Naive thymus-derived CD4-positive, alpha-beta T cell (primary cell): ENCODE measurements around the gene FAM118B. TPM values are rescaled to one million over a fixed set of nuclear protein-coding genes. Genes with fewer than 3 reads are reported as not detected.

Source experiments
- ATAC-seq: fragments of 150-1000 bp; cut with Tn5 transposase; 2 replicates; pipeline ENCODE4 v1.10.0; 2021; ENCODE audit warnings: mild to moderate bottlenecking, moderate library complexity
- CTCF ChIA-PET: fragments of 350-600 bp; sonication (Branson Sonifier 250); formaldehyde crosslinking; loops from one replicate; lab custom pipeline; 2021; ENCODE audit warnings: antibody characterized with exemption; lab: Charles Lee
- POLR2A ChIA-PET: fragments of 350-600 bp; sonication (Branson Sonifier 250); formaldehyde crosslinking; loops from one replicate; lab custom pipeline; 2021; ENCODE audit warnings: antibody characterized with exemption, inconsistent platforms; lab: Charles Lee
- DNase-seq, 9 donors: peaks; one replicate each; pipeline versions ENCODE4 v3.0.0 to v3.0.0-alpha.2; 2020 to 2022; ENCODE audit warnings: mixed read lengths in 1 of 9
- H3K27ac ChIP-seq: one replicate; pipeline ENCODE4 v1.7.0; 2013; ENCODE audit warnings: mild to moderate bottlenecking, low read depth, low read length, moderate library complexity
- H3K27me3 ChIP-seq, 2 donors: one replicate each; pipeline ENCODE4 v1.7.0; 2013; ENCODE audit warnings: low read length in 2 of 2, mild to moderate bottlenecking in 2 of 2, moderate library complexity in 2 of 2; ENCODE audit not compliant: control insufficient read depth in 2 of 2, insufficient read depth in 2 of 2
- H3K36me3 ChIP-seq, 3 experiments: 1 replicate in 2 of 3; 2 replicates in 1 of 3; pipeline ENCODE4 v1.7.0; 2013; ENCODE audit warnings: low read length in 3 of 3, mild to moderate bottlenecking in 3 of 3, moderate library complexity in 1 of 3; ENCODE audit not compliant: insufficient read depth in 3 of 3, control insufficient read depth in 2 of 3
- H3K4me1 ChIP-seq, 2 donors: one replicate each; pipeline ENCODE4 v1.7.0; 2013; ENCODE audit warnings: low read length in 2 of 2, mild to moderate bottlenecking in 2 of 2, moderate library complexity in 1 of 2; ENCODE audit not compliant: control insufficient read depth in 2 of 2, insufficient read depth in 2 of 2
- H3K4me3 ChIP-seq: 2 replicates; pipeline ENCODE4 v1.7.0; 2013; ENCODE audit warnings: mild to moderate bottlenecking, low read length
- H3K9me3 ChIP-seq, 3 experiments: 1 replicate in 2 of 3; 2 replicates in 1 of 3; pipeline ENCODE4 v1.7.0; 2013; ENCODE audit warnings: low read length in 3 of 3; ENCODE audit not compliant: control insufficient read depth in 2 of 3
- H3K27ac Mint-ChIP-seq, 9 donors: one replicate each; pipeline ENCODE4 v1.8.0; 2020 to 2022; ENCODE audit warnings: mixed read lengths in 9 of 9, mild to moderate bottlenecking in 8 of 9, moderate library complexity in 5 of 9, inconsistent platforms in 2 of 9
- H3K27me3 Mint-ChIP-seq, 5 donors: one replicate each; pipeline ENCODE4 v1.8.0; 2021 to 2022; ENCODE audit warnings: mixed read lengths in 5 of 5, mild to moderate bottlenecking in 1 of 5
- H3K36me3 Mint-ChIP-seq, 5 donors: one replicate each; pipeline ENCODE4 v1.8.0; 2020 to 2022; ENCODE audit warnings: mixed read lengths in 5 of 5, mild to moderate bottlenecking in 3 of 5, inconsistent platforms in 1 of 5
- H3K4me1 Mint-ChIP-seq, 7 donors: one replicate each; pipeline ENCODE4 v1.8.0; 2020 to 2022; ENCODE audit warnings: mixed read lengths in 7 of 7, mild to moderate bottlenecking in 3 of 7, inconsistent platforms in 1 of 7
- H3K4me3 Mint-ChIP-seq, 10 donors: one replicate each; pipeline ENCODE4 v1.8.0; 2020 to 2022; ENCODE audit warnings: mild to moderate bottlenecking in 10 of 10, mixed read lengths in 10 of 10, moderate library complexity in 6 of 10, inconsistent platforms in 2 of 10
- H3K9me3 Mint-ChIP-seq, 11 donors: one replicate each; pipeline ENCODE4 v1.8.0; 2020 to 2022; ENCODE audit warnings: mixed read lengths in 11 of 11, mild to moderate bottlenecking in 4 of 11, inconsistent platforms in 1 of 11, moderate library complexity in 1 of 11
- intact Hi-C, 2 donors: fragments of 100-400 bp; cut with micrococcal nuclease; formaldehyde crosslinking; loops; one replicate each; pipeline ENCODE4 v1.15.1; 2023
- polyA plus RNA-seq, 2 donors: library from polyadenylated mRNA; unstranded; fragments of 300-500 nt; fragmentation: Illumina TruSeq; gene quantifications; one replicate each; pipeline ENCODE4 v1.2.3, GENCODE V29; 2021
- total RNA-seq, 6 experiments: library from RNA in 5 of 6; stranded (reverse) in 5 of 6; gene quantifications; 1 replicate in 5 of 6; 2 replicates in 1 of 6; pipeline ENCODE4 v1.2.3 and lab custom pipeline; 2021 to 2026

FAM118B gene
- total and polyA plus RNA-seq, 7 experiments from 2014 or later, result 4.0 to 14.7 (median 10.8) TPM

DNA sequence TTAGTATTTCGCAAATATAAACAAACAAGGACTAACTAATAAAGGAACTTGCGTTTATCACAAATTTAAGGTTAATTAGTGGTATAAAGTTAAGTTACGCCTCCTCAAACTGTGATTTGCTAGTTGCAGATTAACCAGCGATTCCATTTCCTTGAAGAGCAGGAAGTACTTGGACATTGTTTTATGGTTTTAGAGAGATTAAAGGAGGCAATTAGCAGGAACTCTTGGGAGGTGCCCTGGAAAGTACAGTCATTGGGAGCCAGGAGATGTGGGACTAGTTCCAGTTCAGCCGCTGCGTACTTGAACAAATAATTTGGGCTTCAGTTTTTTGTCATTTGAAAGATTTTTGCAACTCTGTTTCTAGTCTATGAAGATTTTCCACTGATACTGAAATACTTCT lies 3.3 kb downstream of the FAM118B start:
- intact Hi-C loops, result loop anchor here (5.0 to 10.0 kb wide), 6 partner anchors 87 to 1590 kb away; partner anchors contain the start of genes CCDC15 (in 1 of the 2), DCPS (in 1 of the 2), EI24 (in 1 of the 2) and TBRG1 (in 1 of the 2)
- ATAC-seq (no peak), DNase-seq (no peak)
- Histone ChIP-seq H3K36me3 (peaks cover 0 to 7% (median 0%) of the 10 kb centered on the region in 3 experiments), H3K27ac (no peak overlapping the region), H3K9me3 (no peaks in the 10 kb centered on the region), H3K27me3 (no peaks in the 10 kb centered on the region), H3K4me3 (no peak overlapping the region), H3K4me1 (peaks cover 12 to 15% of the 10 kb centered on the region in 2 donors)
- Mint-ChIP-seq H3K27ac (no peak overlapping the region), H3K4me1 (peaks cover 34 to 67% (median 58%) of the 10 kb centered on the region in 7 donors), H3K4me3 (no peak overlapping the region), H3K27me3 (peaks cover 0 to 6% (median 0%) of the 10 kb centered on the region in 5 donors), H3K9me3 (no peaks in the 10 kb centered on the region), H3K36me3 (peaks cover 0 to 5% (median 0%) of the 10 kb centered on the region in 5 donors)
- POLR2A ChIA-PET, result interaction anchor here (0.6 to 0.7 kb wide), 2 partner anchors 198 to 305 kb away, joined by 3 to 4 read pairs; no protein-coding TSS in a partner anchor
- CTCF ChIA-PET, result no interaction called here

DNA sequence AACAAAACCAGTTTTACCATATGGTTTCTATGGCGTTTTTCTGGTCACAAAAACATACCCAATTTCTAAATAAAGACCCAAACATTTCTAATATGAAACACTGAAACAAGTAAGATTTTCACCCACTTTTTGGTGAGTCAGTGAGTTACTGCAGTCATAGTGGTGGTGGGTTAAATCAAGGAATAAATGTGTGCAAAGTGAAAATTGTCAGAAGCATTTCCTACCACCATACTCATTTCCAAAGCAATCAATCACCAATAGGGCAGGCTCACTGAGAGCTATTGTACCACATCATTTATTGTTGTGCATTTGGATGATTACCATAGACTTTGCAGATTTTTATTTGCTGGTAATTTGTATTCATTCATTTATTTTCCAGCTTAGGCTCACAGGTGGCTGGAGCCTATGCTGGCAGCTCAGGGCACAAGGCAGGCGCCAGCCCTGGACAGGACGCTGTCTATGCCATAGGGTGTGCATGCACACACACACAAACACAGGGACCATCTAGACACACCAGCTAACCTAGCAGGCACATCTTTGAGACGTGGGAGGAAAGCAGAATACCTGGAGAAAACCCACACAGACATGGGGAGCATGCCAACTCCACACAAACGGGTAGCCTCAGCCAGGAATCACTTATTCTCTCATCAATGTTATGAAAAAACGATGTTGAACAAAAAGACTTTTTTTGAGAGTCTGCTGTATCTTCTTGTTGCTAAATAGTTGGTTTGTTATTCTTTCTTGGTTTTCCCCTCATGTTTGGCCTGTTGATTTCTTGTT lies 5.1 kb downstream of the FAM118B start:
- intact Hi-C loops, result loop anchor here in 1 of 2 donors (10.0 kb wide), 2 partner anchors 1472 to 1592 kb away; partner anchors contain the start of gene TBRG1
- CTCF ChIA-PET, result interaction anchor here (0.7 kb wide), 2 partner anchors 99 to 133 kb away, joined by 3 to 5 read pairs; no protein-coding TSS in a partner anchor
- no peaks in the 10 kb centered on the region for H3K9me3 ChIP-seq
- Mint-ChIP-seq H3K4me1 (peaks cover 21 to 56% (median 45%) of the 10 kb centered on the region in 7 donors), H3K4me3 (no peak overlapping the region), H3K36me3 (peaks cover 0 to 6% (median 0%) of the 10 kb centered on the region in 5 donors), H3K27me3 (peaks cover 0 to 6% (median 0%) of the 10 kb centered on the region in 5 donors), H3K27ac (peak overlapping the region in 1 of 9 donors; percentile 43), H3K9me3 (no peaks in the 10 kb centered on the region)
- no peak for ATAC-seq
- no peaks in the 10 kb centered on the region for H3K27me3 ChIP-seq
- DNase-seq, result no peak
- no peak overlapping the region for H3K4me3 ChIP-seq
- POLR2A ChIA-PET, result no interaction called here
- peaks cover 0 to 3% (median 0%) of the 10 kb centered on the region in 3 experiments for H3K36me3 ChIP-seq
- no peak overlapping the region for H3K27ac ChIP-seq
- H3K4me1 ChIP-seq, result peaks cover 5% of the 10 kb centered on the region in 2 donors

DNA sequence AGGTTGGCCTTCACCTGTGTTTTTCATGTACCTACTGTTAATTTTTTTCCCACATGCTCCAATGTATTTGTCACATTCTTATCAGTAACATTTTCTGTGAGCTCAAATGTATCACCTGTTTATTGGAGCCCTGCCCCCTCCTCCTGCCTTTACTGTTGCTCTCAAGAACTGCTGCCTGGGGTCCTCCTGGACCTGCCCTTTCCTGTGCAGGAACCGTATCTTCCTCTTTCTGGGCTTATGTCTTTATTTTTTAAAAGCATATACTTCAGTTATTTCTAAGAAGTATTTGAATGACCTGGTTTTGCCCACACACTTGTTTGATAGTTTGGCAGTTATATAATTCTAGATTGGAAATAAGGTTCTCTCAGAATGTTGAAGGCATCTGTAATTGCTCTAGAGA lies 5.9 kb downstream of the FAM118B start:
- no peaks in the 10 kb centered on the region for H3K36me3 ChIP-seq
- DNase-seq (no peak), ATAC-seq (no peak)
- no peak overlapping the region for H3K4me3 ChIP-seq
- ChIA-PET POLR2A (no interaction called here), CTCF (interaction anchor here (0.7 kb wide), 2 partner anchors 100 to 133 kb away, joined by 3 to 5 read pairs; no protein-coding TSS in a partner anchor)
- H3K27ac ChIP-seq, result no peak overlapping the region
- no peaks in the 10 kb centered on the region for H3K27me3 ChIP-seq
- H3K27ac Mint-ChIP-seq, result no peak overlapping the region
- no peaks in the 10 kb centered on the region for H3K9me3 ChIP-seq
- H3K9me3 Mint-ChIP-seq, result no peaks in the 10 kb centered on the region
- intact Hi-C loops, result loop anchor here in 1 of 2 donors (10.0 kb wide), 2 partner anchors 1473 to 1593 kb away; partner anchors contain the start of gene TBRG1
- H3K27me3 Mint-ChIP-seq, result peaks cover 0 to 5% (median 0%) of the 10 kb centered on the region in 5 donors
- peaks cover 0 to 8% (median 0%) of the 10 kb centered on the region in 5 donors for H3K36me3 Mint-ChIP-seq
- no peak overlapping the region for H3K4me3 Mint-ChIP-seq
- peaks cover 15 to 54% (median 39%) of the 10 kb centered on the region in 7 donors for H3K4me1 Mint-ChIP-seq
- peaks cover 0 to under 1% of the 10 kb centered on the region in 2 donors for H3K4me1 ChIP-seq

DNA sequence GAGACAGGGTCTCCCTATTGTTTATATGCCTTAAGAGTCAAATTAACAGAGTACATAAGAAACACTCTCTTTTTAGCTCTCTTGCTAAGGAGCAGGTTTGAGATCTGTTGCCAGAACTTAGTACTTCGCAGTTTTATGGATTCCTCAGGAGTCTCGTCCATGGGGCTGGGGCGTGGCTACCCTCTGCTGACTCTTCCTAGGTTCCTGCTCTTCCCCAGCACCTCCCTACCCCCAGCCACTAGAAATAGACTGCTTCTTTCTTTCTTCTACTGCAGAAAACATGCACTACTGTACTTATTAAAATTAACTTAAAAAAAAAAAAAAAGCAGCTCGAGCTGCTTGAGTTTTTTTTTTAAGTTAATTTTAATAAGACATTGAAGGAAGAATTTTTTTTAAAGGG lies 8.0 kb downstream of the FAM118B start:
- peaks cover 8 to 44% (median 23%) of the 10 kb centered on the region in 7 donors for H3K4me1 Mint-ChIP-seq
- Histone ChIP-seq H3K4me3 (no peak overlapping the region), H3K27me3 (no peaks in the 10 kb centered on the region), H3K27ac (no peak overlapping the region), H3K36me3 (no peaks in the 10 kb centered on the region), H3K9me3 (no peaks in the 10 kb centered on the region), H3K4me1 (no peaks in the 10 kb centered on the region)
- intact Hi-C loops, result loop anchor here in 1 of 2 donors (10.0 kb wide), 2 partner anchors 1475 to 1595 kb away; partner anchors contain the start of gene TBRG1
- CTCF ChIA-PET, result no interaction called here
- POLR2A ChIA-PET, result interaction anchor here (0.6 kb wide), 1 partner anchor 53 kb away, joined by 3 read pairs; no protein-coding TSS in a partner anchor
- ATAC-seq, result no peak
- H3K4me3 Mint-ChIP-seq, result no peak overlapping the region
- no peak overlapping the region for H3K27ac Mint-ChIP-seq
- H3K27me3 Mint-ChIP-seq, result no peaks in the 10 kb centered on the region
- H3K36me3 Mint-ChIP-seq, result peaks cover 0 to 12% (median 0%) of the 10 kb centered on the region in 5 donors
- no peak for DNase-seq
- no peaks in the 10 kb centered on the region for H3K9me3 Mint-ChIP-seq

DNA sequence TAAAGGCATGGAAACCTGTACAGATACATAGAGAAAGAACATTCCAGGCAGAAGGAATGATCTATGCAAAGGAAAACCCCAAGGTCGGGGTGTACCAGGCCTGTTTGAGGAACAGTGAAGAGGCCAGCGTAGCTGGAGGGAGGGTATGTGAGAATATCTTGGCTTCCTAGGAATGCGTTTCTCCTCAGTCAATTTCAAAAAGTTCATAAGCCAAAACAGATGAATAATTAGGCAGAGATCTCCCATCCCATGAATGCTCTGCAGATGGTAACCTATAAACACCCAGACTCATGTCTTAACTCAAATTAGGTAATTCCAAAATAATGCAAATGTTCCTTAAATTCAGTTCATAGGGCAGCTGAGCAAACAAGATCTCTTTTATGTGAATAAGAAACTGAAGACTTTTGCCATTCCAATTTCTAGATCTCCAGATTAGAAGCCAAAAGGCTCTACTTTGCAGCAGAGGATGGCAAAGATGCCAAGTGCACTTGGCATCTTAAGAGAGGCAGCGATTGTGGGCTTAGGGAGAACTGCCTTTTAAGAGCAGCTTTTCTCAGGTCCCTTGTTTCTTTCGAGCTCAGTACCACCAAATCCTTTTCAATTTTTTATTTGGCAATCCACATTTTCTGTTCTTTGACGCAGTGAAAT lies 13.2 kb downstream of the FAM118B start:
- intact Hi-C loops, result no loop called here
- H3K36me3 ChIP-seq, result no peaks in the 10 kb centered on the region
- no peak overlapping the region for H3K4me3 ChIP-seq
- Mint-ChIP-seq H3K27ac (no peak overlapping the region), H3K9me3 (peaks cover 0 to 2% (median 0%) of the 10 kb centered on the region in 11 donors), H3K4me3 (no peak overlapping the region), H3K4me1 (peaks cover 0 to 15% (median 0%) of the 10 kb centered on the region in 7 donors), H3K36me3 (peaks cover 0 to 23% (median 0%) of the 10 kb centered on the region in 5 donors), H3K27me3 (no peaks in the 10 kb centered on the region)
- ChIA-PET POLR2A (interaction anchor here (0.7 to 1.0 kb wide), 2 partner anchors 44 to 93 kb away, joined by 3 read pairs; partner anchors contain the start of genes FOXRED1 and SRPRA), CTCF (no interaction called here)
- DNase-seq (no peak), ATAC-seq (no peak)
- no peaks in the 10 kb centered on the region for H3K4me1 ChIP-seq
- no peak overlapping the region for H3K27ac ChIP-seq
- H3K27me3 ChIP-seq, result no peaks in the 10 kb centered on the region
- no peaks in the 10 kb centered on the region for H3K9me3 ChIP-seq

DNA sequence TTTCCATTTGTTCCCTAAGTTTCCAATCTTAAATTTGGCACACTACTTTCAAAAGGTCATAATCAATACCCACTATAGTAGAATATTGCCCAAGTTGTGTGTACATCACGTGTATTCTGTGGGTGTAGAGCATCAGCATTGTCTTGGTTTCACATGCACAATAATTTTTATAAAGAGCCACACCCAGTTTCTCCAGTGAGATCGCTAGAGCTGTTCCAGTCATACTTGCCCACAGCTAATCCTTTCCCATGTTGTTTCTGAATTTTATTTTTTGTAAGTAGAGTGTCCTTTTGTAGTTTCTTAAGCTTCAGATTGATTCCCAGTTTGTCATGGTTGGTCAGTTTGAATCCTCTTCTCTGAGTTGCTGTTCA lies 13.7 kb downstream of the FAM118B start:
- Histone ChIP-seq H3K27me3 (no peaks in the 10 kb centered on the region), H3K27ac (no peak overlapping the region), H3K36me3 (no peaks in the 10 kb centered on the region), H3K4me1 (no peaks in the 10 kb centered on the region), H3K9me3 (no peaks in the 10 kb centered on the region), H3K4me3 (no peak overlapping the region)
- no peak for ATAC-seq
- Mint-ChIP-seq H3K9me3 (peaks cover 0 to 2% (median 0%) of the 10 kb centered on the region in 11 donors), H3K4me3 (no peak overlapping the region), H3K27ac (no peak overlapping the region), H3K4me1 (peaks cover 0 to 15% (median 0%) of the 10 kb centered on the region in 7 donors), H3K27me3 (no peaks in the 10 kb centered on the region), H3K36me3 (peaks cover 0 to 24% (median 0%) of the 10 kb centered on the region in 5 donors)
- intact Hi-C loops, result no loop called here
- ChIA-PET CTCF (no interaction called here), POLR2A (interaction anchor here (0.7 to 1.0 kb wide), 2 partner anchors 44 to 92 kb away, joined by 3 read pairs; partner anchors contain the start of genes FOXRED1 and SRPRA)
- DNase-seq, result no peak
